HPDE6-E6E7 (cell line): Measurements from ENCODE around the gene DBH.

ENCODE experiments used
- DNase-seq: peaks from one replicate; pipeline ENCODE4 v3.0.0; 2011; ENCODE audit warnings: missing footprints; ENCODE audit errors: extremely low spot score

DBH gene

DNA sequence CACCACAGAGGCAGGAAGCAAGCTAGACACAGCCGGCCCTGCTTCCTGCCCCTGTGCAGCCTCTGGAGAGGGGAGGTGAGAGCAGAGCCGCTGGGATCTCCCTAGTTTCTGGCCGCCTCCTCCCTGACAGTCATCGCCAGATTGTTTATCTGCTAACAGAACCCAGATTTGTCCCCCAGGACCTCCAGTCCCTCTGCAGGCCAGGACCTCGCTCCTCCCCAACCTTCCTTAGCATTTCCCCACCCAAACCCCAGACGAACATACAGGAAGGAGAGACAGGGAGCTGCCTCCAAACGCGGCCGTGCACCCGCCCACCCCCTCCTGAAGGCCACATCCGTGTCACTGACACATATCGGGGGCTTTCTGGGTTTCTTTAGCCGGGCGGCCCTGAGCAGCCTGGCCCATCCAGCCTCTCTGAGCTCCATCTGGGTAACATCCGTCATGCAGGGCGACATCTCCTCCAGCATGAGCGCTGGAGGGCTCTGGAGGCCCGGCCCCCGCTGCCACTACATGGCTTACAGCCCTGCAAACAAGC, 47.5 kb downstream of the DBH start:
- DNase-seq, result no peak

DNA sequence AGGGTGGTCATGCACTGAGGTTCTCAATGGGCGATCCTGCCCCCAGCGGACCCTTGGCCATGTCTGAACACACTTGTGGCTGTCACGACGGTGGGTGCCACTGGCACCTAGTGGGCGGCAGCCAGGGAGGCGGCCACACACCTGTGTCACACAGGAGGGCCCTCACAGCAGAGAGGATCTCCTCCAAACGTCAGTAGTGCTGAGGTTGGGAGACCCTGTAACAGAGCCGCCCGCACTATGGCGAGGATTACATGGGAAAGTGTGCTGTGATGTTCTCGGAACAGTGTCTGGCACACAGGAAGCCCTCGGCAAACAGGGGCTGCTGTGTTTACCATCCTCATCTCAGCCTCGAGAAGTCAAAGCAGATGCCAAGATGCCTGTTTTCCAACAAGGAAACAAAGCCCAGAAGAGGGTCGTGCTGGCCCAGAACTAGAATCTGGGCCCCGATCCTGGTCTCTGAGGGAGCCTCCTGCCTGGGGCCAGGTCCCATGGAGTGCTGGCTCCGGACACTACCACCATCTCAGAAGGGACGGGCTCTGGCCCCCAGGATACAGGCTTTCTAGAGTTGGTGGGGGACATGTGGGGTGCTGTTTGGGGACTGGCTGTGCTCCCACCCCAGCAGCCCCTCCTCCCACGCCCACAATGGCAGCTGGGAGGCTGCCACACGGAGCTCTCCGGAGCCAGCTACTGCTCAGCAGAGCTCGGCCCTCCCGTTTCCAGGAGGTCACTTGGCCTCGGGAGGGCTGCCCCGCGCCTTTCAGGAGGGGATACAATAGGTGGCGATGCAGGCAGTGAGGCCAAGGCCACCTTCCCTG, 48.2 kb downstream of the DBH start:
- no peak for DNase-seq

DNA sequence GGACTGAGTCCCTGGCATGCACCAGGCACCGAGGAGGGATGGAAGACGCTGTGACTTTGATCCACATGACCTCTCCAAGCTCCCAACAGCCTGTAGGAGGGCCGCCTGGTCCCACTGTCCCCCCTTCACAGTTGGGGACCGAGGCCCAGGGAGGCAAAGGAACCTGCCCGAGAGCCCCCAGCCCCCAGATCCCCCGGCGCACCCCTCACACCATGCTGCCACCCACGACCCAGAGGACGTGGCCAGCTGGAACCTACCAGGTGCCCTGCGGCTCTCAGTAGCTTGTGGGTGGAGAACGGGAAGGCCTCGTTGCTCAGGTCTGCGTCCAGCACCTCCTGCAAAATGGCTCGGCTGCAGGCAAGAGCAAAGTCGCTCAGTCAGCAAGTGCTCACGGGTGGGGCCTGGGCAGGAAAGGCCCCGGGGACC, 48.8 kb downstream of the DBH start:
- DNase-seq, result no peak

- DNase-seq, result no peak
Measured at GRCh38 chr9:133685653-133686609, 49.8 kb downstream of the DBH start.

- DNase-seq, result no peak
Measured at GRCh38 chr9:133686642-133687575, 50.7 kb downstream of the DBH start.

GRCh38 chr9:133687856-133688761, 51.9 kb downstream of the DBH start:
- DNase-seq, result no peak

DNA sequence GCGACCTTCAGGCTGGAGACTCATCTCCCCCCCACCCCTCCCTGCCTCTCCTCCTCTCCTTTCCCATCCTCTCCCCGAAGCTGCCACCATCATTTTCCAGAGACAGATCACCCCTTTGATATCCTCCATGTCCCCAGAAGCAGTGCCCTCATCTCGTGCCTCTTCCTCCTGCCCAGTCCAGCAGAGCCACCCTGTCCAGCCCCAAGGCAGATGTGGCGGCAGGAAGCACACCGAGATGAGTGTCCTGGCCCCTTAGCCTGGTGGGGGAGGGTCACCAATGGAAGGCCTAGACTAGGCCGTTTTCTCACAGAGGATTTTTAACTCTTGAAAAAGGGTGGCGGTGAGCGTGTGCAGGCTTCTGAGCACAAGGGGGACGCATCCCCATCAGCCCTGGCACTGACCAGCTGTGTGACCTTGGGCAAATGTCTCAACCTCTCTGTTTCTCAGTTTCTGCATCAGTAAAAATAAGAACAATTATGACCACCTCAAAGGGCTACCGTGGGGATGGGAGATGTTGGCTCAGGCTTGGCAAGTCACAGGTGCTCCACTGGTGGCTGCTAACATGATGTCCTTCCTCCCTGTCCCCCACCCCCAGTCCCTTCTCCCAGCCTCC, 53.1 kb downstream of the DBH start:
- DNase-seq, result no peak

DNA sequence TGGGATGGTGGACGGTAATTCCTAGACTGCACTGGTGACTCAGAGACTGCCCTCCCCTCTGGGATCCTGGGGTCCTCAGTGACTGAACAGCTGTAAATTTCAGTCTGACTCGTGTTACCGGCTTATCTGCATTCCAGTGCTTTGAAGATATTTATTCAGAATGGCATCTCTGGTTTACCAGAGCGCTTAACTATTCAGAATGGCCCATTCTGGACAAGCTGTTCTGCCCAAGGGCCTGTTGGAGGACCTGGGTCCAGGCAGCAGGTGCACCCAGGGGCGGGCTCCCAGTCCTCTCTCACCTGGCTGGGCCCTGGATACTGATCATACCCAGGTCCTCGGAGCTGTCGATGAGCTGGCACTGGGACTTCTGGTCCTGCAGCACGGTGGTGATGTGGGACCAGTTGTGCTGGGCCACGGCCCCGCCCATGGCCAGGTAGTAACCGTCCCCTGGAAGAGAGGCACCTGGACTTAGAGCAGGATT, 54.0 kb downstream of the DBH start:
- no peak for DNase-seq

DNA sequence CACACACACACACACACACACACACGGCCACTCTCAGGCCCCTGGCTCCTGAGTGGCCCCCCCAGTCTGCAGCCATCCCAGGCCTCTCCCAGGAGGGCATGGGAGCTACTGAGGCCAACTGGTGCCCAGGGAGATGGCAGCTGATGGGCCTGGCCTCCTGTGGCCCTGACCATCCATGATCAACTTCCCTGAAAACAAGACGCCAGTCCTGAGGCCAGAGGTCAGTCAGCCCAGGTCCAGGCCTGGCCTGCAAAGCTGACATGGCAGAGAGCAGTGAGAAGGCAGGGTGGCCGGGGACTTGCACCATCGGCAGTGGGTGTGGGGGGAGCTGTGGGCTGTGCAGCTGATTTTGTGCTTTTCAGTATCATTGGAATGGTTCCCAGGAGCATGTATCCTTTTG, 55.0 kb downstream of the DBH start:
- DNase-seq, result no peak

DNA sequence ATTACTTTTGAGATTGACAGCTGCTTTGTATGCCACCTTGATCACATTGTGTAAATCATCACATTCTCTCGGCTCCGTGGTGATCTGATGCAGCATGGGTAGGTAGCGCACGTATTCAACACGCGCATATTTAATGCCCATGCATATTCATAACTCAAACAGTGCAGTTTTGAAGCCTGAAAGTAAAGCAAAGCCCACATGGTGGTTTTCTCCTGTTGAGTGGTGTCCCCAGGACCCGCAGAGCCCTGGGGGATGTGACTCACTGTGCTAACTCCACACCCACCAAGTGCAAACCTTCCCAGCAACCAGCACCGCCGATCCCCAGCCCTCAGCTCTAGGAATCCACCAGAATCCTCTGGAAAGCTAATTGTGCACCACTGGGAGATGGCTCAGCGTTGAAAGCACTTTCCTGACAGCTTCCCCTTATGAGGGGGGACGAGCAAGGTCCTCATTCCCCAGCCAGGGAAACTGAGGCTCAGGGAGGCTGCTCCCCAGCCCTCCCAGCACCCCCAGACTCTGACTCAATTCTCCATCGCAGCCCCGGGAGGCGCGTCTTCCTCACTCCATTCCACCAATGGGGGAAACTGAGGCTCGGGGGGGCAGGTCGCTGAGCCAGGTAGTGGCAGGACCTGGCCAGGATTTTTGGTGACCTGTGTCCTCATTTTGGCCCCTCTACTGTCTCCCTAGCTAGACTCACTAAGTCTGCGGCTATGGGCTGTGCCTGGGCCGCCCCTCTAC, 55.6 kb downstream of the DBH start:
- DNase-seq, result no peak

GRCh38 chr9:133692364-133692985, 56.3 kb downstream of the DBH start:
- no peak for DNase-seq

GRCh38 chr9:133693116-133693515, 57.0 kb downstream of the DBH start:
- DNase-seq, result no peak

DNA sequence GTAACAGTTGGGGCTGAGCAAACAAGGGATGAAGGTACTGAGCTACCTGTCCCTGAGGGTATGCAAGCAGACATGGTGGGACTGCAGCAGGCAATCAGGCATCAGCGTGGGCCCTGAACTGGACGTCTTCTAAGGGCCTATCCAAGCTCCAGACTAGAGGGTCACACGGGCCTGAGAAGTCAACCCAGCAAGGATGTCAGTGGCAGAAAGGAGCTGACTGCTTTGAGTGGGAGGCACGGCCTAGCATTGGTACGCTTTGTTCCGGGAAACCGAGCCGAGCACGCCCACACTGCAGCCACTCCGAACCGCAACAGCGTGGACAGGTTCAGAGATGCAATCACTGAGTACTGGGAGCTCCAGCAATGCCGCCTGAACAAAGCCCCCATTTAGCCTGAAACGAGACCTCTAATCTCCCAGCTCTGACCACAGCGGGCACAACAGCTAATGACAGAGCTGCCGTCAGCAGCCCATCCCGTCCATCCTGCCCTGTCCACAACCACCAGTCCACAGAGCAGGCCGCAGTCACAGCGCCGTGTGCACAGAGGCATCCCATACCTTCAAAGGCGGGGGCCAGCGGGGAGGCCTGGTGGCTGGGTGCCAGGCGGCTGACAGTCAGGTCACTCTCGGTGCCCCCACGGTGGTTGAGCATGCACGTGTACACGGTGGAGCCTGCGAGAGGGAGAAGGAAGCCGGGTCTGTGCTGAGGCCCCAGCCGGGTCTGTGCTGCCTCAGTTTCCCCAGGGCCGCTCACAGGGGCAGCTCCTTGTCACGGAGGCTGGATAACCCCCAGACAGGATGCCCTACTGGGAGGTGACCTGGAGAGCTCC, 57.8 kb downstream of the DBH start:
- no peak for DNase-seq

DNA sequence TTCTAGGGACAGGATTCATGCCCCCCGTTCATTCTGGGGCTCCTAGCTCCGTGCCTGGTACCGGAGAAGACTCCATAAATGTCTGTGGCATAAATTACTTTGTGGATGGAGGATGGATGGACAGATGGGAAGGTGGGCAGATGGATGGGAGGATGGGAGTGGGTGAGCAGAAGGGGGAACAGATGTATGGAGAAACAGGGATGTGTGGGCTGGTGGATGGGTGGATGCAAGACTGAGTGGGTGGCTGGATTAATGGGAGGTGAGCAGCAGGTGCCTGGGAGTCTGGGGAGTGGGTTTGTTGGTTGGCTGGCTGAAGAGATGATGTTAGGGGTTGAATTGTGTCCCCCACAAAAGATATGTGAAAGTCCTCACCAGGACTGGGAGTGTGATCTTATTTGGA, 58.5 kb downstream of the DBH start:
- DNase-seq, result no peak

- no peak for DNase-seq
Measured at GRCh38 chr9:133696071-133696472, 59.9 kb downstream of the DBH start.

- no peak for DNase-seq
Measured at GRCh38 chr9:133699546-133699945, 63.4 kb downstream of the DBH start.

- DNase-seq, result no peak
Measured at GRCh38 chr9:133700819-133701320, 64.7 kb downstream of the DBH start.
